Frontal cortex (tissue), 4 donors: Measurements from ENCODE around the gene MAGED4B. TPM values are rescaled to one million over a fixed set of nuclear protein-coding genes. Genes with fewer than 3 reads are reported as not detected.
"Not testable (repeated sequence)": the region's sequence is repeated elsewhere in the genome, so short reads cannot be mapped to it uniquely, and the experiment has no call there.

ENCODE experiments used
- DNase-seq, 2 donors: peaks; one replicate each; pipeline ENCODE4 v3.0.0; 2012; ENCODE audit warnings: low spot score in 2 of 2
- FAIRE-seq: peaks from 2 replicates; lab custom pipeline; 2012; peaks lifted over from hg19 to GRCh38; lab: Jason Lieb, UNC
- small RNA-seq: library from RNA; depleted of rRNA; stranded (forward); fragments of <200 nt; gene quantifications from one replicate; pipeline ENCODE3, GENCODE V24; 2014
- total RNA-seq: library from RNA; depleted of rRNA; stranded (reverse); fragments of >200 nt; gene quantifications from one replicate; pipeline ENCODE4 v1.2.3, GENCODE V29; 2014
- donor health status: control.
- donor health status: control.
- donor health status: control.

Gene MAGED4B, protein sequence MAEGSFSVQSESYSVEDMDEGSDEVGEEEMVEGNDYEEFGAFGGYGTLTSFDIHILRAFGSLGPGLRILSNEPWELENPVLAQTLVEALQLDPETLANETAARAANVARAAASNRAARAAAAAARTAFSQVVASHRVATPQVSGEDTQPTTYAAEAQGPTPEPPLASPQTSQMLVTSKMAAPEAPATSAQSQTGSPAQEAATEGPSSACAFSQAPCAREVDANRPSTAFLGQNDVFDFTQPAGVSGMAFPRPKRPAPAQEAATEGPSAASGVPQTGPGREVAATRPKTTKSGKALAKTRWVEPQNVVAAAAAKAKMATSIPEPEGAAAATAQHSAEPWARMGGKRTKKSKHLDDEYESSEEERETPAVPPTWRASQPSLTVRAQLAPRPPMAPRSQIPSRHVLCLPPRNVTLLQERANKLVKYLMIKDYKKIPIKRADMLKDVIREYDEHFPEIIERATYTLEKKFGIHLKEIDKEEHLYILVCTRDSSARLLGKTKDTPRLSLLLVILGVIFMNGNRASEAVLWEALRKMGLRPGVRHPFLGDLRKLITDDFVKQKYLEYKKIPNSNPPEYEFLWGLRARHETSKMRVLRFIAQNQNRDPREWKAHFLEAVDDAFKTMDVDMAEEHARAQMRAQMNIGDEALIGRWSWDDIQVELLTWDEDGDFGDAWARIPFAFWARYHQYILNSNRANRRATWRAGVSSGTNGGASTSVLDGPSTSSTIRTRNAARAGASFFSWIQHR
- 107 TPM for total RNA-seq

DNA sequence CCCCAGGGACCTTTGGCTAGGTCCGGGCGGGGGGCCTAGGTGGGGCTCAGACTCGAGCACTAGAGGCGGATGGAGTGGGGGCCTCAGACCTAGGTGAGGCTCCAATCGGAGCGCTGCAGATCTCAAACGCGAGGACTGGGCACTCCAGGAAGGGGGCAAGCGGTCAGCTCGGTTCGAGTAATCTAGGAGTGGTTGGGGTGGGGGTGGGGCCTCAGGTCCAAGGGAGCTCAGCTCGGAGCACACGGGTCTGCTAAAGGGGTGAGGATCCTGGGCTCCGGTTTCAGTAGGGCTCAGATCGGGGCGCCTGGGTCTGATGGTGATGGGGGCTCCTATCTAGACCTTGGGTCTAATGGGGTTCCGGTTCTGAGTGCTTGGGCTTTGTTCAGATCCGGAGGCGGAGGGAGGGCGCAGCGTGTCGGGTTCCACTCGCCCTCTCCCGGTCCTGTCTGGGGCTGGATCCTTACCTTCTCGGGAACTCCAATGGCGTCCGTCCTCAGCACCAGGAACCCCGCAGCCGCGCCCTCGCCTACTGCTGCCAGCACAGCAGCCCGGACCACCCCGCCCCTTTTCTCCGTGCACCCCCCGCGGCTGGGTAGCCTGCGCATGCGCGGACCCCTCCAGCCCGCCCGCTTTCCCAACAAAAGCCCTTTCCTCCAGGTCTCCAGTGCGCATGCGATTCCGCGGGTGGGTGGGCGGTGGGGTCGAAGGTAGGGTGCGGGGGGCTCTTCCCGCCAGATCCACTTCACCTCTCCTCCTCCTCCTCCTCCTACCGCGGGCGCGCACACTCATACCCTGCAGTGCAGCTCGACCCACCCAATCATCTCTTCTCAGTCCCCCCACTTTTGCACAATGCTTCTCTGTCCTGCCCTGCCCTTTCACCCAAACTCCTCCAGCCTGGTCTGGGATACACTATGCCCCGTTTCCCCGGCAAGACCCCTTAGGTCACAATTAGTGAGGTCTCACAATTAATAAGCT, at the start of gene MAGED4B:
Gene MAGED4B (minus strand): TSS at position 518 of the 975 bp plus-strand sequence. CDS start 1,011 bp downstream, outside the sequence.
- FAIRE-seq, DNase-seq: not testable (repeated sequence)

DNA sequence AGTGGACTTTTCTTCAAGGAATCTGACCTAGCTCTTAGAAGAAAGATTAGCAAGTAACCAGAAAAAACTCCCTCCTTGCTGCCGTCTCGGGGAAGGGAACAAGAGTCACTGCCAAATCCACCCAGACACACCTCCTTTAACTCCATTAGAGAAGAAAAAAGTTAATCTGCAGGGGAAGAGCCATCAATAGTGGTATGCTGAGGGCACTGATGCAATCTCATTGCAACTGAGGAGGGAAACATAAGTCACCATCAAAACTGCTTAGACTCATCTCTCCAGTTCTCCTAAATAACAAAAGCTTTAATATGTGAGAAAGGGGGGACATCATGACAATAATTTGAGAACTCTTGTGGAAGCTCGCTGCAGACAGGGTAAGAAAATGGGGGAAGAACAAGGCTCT, 49.3 kb upstream of the MAGED4B start:
- FAIRE-seq (no peak), DNase-seq (no peak)

DNA sequence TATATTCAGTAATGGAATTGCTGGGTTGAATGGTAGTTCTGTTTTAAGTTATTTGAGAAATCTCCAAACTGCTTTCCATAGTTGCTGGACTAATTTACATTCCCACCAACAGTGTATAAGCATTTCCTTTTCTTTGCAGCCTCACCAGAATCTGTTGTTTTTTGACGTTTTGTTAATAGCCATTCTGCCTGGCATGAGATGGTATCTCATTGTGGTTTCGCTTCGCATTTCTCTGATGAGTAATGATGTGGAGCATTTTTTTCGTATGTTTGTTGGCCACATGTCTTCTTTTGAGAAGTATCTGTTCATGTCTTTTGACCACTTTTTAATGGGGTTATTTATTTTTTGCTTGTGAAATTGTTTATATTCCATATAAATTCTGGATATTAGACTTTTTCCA, 13.6 kb upstream of the MAGED4B start:
- no peak for DNase-seq
- FAIRE-seq = no peak

DNA sequence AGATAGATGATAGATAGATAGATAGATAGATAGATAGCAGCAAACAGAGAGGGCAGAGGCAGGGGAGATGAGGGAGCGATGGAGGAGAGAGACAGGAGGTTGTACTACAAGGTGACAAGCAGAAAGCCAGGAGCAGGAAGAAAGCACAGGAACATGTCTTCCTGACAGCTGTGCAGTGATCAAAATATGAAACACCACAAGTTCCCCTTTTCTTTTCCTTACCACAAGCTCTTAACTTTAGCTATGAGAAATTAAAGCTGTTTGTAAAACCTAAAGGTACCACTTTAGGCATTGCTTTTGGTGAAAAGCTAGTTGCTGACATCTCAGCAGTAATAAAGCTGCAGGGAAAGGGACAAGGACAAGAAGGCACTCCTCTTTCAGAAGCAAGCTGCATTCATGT, 9.1 kb upstream of the MAGED4B start:
- FAIRE-seq = no peak
- DNase-seq = no peak

DNA sequence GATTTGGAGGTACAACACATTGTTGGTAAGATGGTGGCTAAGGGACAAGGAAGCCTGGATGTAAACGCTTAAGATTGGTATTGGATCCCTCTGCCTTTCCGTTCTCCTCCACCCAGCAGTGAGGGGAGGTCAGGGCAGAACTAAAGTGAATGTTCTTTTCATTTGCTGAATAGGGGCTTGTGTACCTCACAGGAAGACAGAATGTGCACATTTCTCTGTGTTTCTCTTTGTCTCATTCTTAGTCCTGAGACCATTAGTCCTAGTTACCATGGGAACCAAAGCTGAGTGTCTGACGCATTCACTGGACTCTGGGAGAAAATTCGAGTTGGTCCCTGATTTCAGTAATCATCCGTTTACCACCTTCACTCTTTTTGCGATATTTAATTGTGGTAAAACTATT, 26.7 kb downstream of the MAGED4B start:
- not testable (repeated sequence) for FAIRE-seq, DNase-seq

DNA sequence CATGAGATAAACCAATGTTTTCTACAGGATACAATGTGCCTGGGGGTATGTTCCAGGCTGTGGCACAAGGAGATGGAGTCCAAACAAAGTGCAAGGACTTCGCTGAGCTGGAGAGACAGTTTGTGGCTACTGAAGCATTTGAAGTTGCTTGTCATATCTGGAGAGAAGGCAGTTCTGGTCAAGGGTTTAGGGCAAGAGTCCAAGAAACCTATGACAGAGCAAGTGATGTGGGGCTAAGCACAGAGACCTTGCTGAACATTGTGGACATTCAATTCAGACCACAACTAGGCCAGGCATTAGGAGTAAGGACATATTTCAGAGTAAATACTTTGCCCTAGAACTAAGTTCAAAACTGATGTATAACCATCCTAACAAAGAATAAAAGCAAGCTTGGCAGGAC, 34.8 kb downstream of the MAGED4B start:
- FAIRE-seq = no peak
- no peak for DNase-seq

DNA sequence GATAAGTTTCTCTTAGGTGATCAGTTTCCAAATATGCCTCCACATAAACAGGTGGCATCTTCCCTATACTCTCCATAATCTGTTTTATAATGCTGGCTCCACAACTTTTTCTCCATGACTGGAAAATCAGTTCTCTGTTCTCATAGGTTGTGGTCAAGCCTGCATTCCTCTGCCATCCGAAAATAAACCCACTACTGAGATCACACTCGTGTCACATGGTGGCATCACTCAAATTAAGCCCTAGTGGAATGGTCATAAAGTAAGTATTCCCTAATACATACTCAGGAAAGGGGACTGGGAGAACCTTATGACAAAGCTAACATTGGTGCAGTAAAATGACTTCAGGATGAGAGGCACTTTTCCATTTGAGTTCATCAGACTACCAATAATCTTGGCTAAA, 37.6 kb downstream of the MAGED4B start:
- no peak for DNase-seq
- no peak for FAIRE-seq

DNA sequence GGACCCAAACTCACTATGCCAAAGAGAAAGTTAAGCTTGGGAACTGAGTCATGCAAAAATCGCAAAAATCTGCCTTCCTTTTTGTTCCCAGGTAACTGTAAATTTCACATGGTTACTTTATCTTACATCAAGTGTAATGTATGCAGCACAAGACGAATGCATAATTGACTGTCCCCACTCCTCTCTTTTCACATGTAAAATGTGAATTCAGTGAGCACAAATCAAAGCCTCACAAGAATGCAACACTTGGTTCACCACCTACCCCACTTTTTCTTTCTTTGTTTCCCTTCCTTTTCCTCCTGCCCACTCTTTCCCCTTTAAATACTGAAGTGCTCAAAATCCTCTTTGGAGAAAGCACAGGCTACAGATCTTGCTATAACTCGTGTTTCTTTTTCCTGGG, 53.2 kb downstream of the MAGED4B start:
- no peak for DNase-seq
- no peak for FAIRE-seq

Small RNA genes within 50 kb of the gene (small RNA-seq; reads per million reads assigned to genes)
- gene SNORA11E = not detected

Other genes starting within 250 kb of the MAGED4B start
- 107 TPM for gene MAGED1, start 175.6 kb downstream of the MAGED4B start, total RNA-seq
- 120 TPM for gene MAGED4, start 115.7 kb upstream of the MAGED4B start, total RNA-seq